GM18511 (cell line): ENCODE data around the gene SEC14L5.
"Not testable (repeated sequence)": the region's sequence is repeated elsewhere in the genome, so short reads cannot be mapped to it uniquely, and the experiment has no call there.

ENCODE experiments used
- ATAC-seq: cut with Tn5 transposase; IDR thresholded peaks from one replicate; pipeline ENCODE4 v1.9.1; 2021; ENCODE audit warnings: mild to moderate bottlenecking, moderate library complexity; ENCODE audit not compliant: unreplicated experiment

Gene SEC14L5

DNA sequence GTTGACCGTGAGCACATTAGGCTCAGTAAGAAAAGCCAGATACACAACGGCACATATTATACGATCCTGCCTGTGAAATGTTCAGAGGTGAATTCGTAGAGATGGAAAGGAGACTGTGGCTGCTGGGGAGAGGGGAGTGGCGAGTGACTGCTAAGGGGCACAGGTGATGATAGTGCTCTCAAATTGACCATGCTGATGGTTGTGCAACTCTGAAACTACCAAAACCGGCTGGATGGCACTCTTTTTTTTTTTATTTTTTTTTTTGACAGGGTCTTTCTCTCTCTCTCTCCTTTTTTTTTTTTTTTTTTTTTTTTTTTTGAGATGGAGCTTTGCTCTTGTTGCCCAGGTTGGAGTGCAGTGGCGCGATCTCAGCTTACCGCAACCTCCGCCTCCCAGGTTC lies 8.1 kb upstream of the SEC14L5 start:
- ATAC-seq, result no peak

DNA sequence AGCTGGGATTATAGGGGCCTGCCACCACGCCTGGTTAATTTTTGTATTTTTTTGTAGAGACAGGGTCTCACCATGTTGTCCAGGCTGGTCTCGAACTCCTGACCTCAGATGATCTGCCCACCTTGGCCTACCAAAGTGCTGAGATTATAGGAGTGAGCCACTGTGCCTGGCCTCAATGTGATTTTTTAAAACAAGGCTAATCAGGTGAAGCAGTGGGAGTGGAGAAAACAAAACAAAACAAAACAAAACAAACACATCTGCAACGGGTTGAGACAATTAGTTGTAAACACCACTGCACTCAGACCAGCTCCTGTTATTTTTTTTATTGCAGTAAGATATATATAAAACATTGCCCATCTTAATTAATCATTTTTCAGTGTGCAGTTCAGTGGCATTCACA lies 6.5 kb upstream of the SEC14L5 start:
- not testable (repeated sequence) for ATAC-seq

DNA sequence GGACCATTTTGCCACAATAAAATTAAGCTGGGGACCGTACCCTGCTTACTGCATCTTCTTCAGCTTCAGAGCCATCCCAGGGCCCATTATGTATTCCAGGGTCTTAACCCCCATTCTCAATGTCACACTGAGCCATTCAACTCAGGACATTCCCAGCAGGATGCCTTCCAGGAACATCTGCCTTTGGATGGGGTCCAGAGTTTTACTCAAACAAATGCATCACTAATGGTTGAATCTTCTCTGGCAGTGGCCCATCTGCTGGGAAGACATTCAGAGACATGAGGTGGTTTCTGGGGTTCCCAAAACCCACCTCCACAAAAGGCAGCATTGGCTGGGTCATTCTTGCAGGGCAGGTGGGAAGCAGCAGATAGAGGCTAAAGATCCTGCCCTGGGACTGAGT lies 3.4 kb upstream of the SEC14L5 start:
- no peak for ATAC-seq

DNA sequence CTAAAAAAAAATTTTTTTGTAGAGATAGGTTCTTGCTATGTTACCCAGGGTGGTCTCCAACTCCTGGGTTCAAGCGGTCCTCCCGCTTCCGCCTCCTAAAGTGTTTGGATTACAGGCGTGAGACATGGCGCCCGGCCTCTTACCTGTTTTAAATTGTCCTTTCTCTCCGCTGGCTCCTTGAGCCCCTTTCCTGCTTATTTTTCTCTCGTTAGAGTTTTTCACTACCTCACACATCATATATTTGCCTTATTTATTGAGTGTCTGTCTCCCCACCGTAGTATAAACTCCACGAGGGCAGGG lies 760 bp upstream of the SEC14L5 start:
- no peak for ATAC-seq

DNA sequence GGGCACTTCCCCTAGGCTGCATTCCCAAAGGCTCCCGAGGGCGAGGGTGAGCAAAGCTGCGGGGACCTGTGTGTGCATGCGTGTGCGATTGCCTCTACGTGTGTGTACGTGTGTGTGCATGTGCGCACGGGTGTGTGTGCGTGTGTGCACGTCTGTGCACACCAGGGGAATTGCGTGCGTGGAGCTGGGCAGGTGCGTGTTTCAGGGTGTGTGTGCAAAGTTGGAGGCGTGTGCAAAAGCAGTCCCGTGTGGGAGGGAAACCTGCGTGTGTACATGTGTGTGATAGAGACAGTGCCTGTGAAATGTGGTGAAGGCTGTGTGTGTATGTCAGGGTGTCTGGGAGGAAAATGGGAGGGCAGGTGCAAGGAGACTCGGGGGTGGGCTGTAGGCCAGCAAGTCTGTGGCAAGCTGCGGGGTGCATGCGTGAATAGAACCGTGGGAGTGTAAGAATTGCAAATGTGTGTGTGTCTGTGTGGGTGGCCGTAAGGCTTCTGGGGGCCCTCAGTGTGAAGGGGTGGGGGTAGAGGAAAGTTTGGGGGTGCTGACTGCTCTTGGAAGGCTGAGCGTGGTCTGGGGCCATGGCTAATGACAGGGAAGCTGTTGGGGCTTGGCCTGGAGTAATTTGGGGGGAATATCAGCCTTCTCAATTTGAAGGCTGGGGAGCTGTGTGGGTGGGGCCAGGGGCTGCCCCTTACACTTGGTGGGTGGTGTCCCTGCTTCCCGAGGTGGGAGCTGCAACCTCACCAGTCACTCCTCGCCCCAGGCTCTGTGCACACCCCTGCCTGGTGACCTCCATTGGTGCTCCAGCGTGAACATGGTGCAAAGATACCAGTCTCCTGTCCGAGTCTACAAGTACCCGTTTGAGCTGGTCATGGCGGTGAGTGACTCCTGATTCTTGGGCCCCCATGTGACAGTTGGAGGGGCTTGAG lies 644 bp downstream of the SEC14L5 start:
- no peak for ATAC-seq

DNA sequence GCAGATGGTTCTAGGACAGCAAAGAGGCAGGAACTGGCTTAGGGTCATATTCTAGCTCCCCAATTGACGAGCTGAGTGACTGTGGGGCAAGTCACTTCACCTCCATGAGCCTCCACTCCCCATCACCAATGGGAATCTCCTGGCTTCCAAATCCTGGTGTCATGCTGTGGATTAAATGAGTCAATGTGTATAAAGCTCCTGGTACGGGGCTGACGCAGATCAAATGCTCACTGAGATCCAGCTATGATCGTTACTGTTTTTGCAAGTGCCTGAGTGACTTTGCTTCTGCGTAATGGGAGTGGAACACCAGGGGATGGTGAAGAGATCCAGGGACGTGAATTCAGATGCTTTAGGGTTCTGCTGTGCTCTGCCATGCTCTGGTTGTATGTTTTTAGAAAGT lies 2.4 kb downstream of the SEC14L5 start:
- no peak for ATAC-seq

DNA sequence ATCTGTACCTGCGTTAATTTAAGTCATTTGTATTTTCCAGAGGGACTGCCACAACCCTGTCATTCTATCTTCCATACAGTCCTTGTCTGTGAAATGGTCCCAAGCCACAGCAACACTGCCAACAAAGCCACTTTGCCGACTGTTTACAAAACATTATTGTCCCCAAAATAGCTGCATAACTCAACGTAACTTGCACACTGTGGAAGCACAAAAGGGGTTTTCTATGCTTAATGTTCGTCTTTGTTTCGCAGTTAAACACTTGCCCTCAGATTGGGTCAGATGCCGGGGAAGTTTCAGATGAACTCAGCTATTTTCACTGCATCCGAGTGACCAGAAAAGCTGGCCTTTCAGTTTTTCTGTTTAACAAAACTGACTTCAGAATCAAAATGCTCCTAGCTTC lies 4.6 kb downstream of the SEC14L5 start:
- ATAC-seq, result no peak

DNA sequence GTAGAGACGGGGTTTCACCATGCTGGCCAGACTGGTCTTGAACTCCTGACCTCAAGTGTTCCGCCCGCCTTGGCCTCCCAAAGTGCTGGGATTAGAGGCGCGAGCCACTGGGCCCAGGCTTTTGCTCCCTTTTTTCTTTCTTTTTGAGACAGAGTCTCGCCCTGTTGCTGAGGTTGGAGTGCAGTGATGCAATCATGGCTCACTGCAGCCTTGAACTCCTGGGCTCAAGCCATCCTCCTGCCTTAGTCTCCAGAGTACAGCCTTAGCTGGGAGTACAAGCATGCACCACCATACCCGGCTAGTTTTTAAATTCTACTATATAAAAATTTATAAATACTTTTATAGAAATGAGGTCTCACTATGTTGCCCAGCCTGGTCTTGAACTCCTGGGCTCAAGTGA lies 5.4 kb downstream of the SEC14L5 start:
- not testable (repeated sequence) for ATAC-seq

DNA sequence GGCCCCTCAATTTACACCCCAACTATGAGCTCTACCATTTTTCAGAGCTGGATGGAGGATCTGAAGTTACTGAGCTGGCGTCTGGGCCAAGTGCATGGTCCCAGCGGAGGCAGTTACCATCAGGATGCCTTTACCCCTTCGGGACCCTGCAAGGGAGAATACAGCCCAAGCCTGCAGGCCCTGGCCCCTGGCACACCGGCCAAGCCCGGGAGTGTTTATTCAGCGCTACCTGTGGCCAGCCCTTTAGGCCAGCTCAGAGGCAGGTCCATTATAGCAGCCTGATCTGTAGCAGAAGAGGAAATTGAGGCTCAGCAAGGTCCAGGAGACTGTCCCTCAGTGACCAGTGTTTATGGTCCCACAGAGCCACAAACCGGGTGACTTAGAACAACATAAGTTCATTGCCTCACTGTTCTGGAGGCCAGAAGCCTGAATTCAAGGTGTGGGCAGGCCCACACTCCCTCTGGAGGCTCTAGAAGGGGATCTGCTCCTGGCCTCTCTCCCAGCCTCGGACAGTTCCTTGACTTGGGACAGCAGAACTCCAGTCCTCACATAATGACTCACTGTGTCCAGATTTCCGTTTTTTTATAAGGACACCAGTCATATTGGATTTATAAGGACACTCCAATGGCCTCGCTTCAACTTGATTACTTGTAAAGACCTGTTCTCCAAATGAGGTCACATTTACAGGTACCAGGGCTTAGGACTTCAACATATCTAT lies 8.8 kb downstream of the SEC14L5 start:
- ATAC-seq, result no peak

DNA sequence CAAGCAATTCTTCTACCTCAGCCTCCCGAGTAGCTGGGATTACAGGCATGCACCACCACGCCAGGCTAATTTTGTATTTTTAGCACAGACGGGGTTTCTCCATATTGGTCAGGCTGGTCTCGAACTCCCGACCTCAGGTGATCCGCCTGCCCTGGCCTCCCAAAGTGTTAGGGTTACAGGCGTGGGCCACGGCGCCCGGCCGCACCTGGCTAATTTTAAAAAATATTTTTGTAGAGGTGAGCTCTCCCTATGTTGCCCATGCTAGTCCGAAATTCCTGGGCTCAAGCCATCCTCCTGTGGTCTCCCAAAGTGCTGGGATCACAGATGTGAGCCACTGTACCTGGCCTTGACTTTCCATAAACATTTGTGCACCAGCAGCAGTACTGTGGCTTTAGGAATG lies 10.1 kb downstream of the SEC14L5 start:
- ATAC-seq, result not testable (repeated sequence)

DNA sequence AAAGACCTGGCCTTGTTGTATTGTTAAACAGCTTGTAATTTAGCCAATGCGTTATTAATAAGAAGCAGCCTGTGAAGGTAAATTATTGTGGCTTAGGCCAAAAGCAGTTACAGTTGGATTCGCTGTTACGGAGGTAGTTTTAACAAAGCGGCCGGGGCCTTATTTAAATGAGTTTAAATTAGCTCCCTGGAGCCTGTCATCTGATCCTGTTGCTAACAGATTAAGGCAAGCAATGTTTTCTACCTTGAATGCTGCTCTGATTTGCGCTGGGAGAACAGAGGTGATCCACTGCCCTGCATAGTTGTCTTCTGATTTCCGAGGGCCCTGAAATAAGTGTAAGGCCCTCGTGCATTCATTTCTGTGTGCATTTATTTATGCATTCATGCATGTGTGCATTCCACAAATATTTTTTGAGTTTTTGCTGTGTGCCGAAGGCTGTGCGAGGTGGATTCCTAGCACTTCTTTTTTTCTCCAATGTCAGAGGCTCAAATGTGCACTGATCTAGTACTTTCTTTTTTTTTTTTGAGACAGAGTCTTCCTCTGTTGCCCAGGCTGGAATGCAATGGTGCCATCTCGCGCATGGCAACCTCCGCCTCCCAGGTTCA lies 10.9 kb downstream of the SEC14L5 start:
- no peak for ATAC-seq

DNA sequence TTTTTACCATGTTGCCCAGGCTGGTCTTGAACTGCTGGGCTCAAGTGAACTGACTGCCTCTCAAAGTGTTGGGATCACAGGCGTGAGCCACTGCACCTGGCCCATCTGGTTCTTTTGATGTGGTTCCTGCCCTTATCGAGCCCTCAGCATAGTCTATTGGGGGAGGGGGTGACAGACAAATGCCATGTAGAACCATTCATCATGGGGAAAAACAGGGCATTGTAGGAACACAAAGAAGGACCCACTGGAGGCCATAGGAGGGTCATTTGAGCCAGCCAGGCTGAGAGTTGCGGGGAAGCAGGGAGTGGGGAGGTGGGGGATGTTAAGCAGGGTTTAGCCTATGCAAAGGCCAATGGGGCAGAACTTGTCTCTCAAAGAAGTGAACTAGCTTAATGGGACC lies 11.9 kb downstream of the SEC14L5 start:
- ATAC-seq, result no peak

DNA sequence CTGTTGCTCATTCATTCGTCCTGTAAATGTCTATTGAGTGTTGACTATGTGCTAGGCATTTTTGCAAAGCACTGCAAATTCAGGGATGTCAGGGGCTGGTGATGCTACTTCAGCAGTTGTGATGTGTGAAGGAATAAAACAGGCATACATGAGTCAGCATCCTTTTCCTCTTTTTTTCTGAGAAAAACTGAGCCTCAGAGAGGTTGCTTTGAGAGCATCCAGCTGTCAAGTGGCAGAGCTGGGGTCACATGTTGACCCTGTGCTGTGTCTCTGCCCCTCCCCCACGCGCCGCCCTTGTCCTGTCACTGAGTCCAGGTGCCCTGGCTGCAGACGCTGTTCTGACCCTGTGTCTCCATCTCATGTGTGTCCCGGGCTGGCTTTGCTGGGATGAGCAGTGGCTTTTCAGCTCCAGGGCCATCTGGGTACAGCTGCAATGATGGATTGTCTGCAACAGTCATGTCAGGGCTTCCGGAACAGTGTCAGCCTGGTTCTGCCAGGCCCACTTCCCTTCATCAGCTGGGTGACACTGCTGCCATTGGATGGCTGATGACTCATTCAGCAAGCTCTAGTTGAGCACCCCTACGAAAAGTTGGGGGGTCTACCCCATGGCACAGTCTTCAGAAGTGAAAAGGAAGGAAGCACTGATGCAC lies 14.9 kb downstream of the SEC14L5 start:
- no peak for ATAC-seq

DNA sequence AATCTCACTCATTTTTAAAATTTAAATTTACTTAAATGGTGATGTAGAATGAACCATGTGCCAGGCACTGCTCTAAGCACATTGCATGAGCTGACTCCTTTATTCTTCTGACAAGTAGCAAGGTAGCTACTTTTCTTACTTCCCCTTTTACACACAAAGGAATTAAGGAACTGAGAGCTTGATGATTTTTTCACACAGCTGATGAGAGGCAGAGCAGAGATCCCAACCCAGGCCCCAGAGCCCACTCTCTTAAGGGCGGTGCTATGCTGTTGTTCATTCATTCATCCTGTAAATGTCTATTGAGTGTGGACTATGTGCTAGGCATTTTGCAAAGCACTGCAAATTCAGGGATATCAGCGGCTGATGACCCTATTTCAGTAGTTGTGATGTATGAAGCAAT lies 17.9 kb downstream of the SEC14L5 start:
- ATAC-seq, result peak; percentile 99

DNA sequence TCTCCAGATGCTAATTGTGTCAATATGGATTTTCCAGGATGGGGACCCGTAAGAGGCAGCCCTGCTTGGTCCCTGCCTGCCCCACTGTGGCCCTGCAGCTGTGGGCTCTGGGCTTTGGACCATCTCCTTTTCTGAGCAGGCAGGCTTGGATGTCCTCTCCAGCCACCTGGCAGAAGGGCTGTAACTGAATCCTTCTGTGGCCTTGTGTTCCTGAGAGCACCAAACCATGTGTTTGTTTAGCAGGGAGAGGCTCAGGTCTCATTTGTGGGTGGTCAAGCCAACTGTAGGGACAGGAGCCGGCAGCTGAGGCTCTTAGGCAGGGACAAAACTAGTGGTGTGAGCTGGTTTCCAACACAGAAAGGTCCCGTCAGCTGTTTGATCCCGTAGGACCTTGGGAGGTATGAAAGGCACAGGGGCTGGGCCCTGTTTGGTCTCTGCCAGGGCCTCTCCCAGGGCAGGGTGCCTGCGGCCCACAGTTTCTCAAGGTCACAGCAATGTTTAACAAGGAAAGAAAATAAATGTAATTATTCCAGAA lies 18.5 kb downstream of the SEC14L5 start:
- no peak for ATAC-seq

DNA sequence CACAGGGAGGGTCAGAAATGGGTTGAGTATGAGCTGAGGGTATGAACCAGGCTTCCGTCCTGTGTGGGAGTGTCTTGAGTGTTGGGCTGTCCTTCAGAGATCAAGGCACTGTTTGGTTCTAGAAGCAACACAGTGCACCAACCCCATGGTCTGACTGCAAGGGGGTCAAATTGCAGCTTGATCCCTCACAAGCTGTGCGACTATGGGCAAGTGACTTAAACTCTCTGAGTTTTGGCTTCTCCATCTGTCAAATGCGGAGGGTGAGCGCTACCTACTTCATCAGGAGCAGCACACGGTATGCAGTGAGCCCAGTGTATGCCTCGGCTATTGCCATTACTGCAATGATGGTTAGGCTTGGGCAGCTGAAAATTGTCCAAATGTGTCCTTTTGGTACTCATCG lies 21.0 kb downstream of the SEC14L5 start:
- no peak for ATAC-seq

DNA sequence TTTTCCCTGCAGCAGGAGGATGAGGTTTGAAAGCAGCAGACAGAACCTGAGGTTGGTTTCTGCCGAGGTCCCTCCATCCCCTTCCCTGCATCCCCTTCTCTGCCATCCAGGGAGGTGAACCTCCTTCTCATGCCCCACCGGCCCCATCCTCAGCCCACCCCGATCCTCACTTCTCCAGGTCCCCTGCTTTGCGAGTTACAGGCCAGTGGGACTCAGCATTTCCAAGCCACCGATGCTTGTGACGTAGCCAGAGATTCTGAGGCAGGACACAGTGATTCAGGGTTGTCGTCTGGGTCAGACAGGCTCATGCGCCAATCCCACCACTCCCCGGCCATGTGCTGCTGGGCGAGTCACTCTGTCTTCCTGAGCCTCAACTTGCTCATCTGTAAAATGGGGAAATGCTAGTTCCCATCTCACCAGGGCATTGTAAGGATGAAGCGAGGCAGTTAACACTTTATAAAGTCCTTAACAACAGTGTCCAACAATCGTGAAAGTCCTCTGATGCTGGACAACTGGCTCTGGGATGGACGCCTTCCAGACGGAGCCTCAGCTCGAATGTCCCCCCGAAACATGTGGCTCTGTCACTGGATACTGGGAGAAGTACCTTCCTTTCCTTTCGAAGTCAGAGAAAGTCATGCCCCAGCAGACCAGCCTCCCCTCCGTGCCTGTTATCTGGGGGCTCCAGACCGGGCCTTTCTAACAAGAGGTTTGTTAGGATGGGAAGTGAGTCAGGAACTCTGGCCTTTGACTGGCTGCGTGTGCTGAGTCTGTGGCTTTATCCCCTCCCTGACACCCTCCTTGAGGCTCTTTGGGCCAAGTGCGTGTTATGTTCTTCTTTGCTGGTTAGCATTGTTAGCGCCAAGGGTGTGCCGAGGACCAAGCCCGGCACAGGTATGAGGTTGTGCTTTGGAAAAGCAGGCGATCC lies 21.9 kb downstream of the SEC14L5 start:
- no peak for ATAC-seq

DNA sequence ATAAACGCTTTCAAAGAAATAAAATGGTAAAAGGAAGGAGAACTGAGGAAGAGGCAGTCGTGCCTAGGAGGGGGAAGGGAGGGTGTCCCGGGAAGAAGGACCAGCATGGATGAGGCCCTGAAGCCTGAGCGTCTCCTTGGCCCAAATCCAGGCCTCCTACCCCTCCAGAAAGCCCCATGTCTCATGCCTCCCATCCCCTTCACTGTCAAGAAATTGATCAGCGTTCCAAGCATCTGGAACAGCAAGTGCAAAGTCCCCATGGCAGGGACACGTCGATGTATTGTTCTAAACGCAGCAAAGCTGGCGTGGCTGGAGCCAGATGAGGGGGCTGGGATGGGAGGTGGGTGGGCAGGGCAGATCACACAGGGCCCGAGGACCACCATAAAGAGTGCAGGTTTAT lies 22.6 kb downstream of the SEC14L5 start:
- no peak for ATAC-seq

DNA sequence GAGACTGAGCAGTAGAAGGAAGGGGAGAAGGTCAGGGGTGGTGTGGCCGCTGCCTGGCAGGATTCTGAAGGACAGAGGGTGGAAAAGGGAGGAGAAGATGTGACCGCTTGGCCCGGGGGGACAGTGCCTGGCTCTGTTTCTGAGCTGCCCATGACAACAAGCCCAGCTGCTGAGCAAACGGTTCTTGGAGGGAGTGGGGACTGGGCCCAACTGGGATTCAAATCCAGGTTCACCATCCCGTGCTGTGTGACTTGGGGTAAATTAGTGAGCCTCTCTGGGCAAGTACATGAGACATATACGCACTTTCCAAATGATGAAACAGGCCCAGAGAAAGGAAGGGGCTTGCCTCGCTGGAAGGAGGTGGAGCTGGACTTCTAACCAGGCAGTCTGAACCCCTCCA lies 23.3 kb downstream of the SEC14L5 start:
- ATAC-seq, result no peak
